IMR-90 (cell line): Measurements from ENCODE around the gene FLT3. TPM values are rescaled to one million over a fixed set of nuclear protein-coding genes. Genes with fewer than 3 reads are reported as not detected.

ENCODE experiments used
- ATAC-seq: fragments of 200-7000 bp; cut with Tn5 transposase; 2 replicates; pipeline ENCODE4 v1.9.1; 2020; ENCODE audit warnings: low read depth, mild to moderate bottlenecking, moderate library complexity
- BruUV-seq: library from RNA; stranded (reverse); fragments of 400-500 nt; replicated peaks from 2 replicates; lab custom pipeline; 2021; lab: Mats Ljungman, UMichigan
- CTCF ChIA-PET: fragments of 300-600 bp; formaldehyde crosslinking; extraction: SDS; loops from one replicate; lab custom pipeline; 2021; ENCODE audit warnings: antibody characterized with exemption; lab: Yijun Ruan, JAX
- POLR2A ChIA-PET: fragments of 300-600 bp; sonication (Branson Sonifier 250); formaldehyde crosslinking; loops from one replicate; lab custom pipeline; 2022; ENCODE audit warnings: antibody characterized with exemption; ENCODE audit not compliant: unreplicated experiment; lab: Charles Lee
- DNase-seq: peaks from one replicate; pipeline ENCODE4 v3.0.0; 2013
- H2AFZ ChIP-seq: replicated peaks from 2 replicates; pipeline ENCODE3; 2013; ENCODE audit warnings: low read length, mild to moderate bottlenecking; ENCODE audit not compliant: poor library complexity
- H2AK5ac ChIP-seq: 2 replicates; pipeline ENCODE4 v1.6.1; 2013; ENCODE audit warnings: low read depth, low read length, inconsistent platforms
- H2AK9ac ChIP-seq: replicated peaks from 2 replicates; pipeline ENCODE3; 2013; ENCODE audit warnings: mild to moderate bottlenecking, low read depth, low read length, moderate library complexity; ENCODE audit not compliant: poor library complexity
- H2BK120ac ChIP-seq: 2 replicates; pipeline ENCODE4 v1.6.1; 2013; ENCODE audit warnings: low read depth, low read length, inconsistent platforms
- H2BK15ac ChIP-seq: 3 replicates; pipeline ENCODE4 v1.6.1; 2013; ENCODE audit warnings: low read depth, low read length, inconsistent platforms
- H2BK20ac ChIP-seq: 2 replicates; pipeline ENCODE4 v1.6.1; 2013; ENCODE audit warnings: low read depth, mild to moderate bottlenecking, inconsistent platforms, low read length, moderate library complexity
- H2BK5ac ChIP-seq: 2 replicates; pipeline ENCODE4 v1.6.1; 2013; ENCODE audit warnings: mild to moderate bottlenecking, low read depth, low read length, inconsistent platforms; ENCODE audit not compliant: poor library complexity, severe bottlenecking
- H3K14ac ChIP-seq: replicated peaks from 2 replicates; pipeline ENCODE4 v1.6.1; 2013; ENCODE audit warnings: low read depth, low read length, inconsistent platforms
- H3K18ac ChIP-seq: 2 replicates; pipeline ENCODE4 v1.6.1; 2013; ENCODE audit warnings: low read depth, low read length, control low read depth
- H3K23ac ChIP-seq: 2 replicates; pipeline ENCODE4 v1.6.1; 2013; ENCODE audit warnings: low read depth, low read length, inconsistent platforms
- H3K27ac ChIP-seq: 2 replicates; pipeline ENCODE4 v1.5.1; 2013; ENCODE audit warnings: mild to moderate bottlenecking, control low read depth, low read length; ENCODE audit not compliant: insufficient read depth
- H3K27me3 ChIP-seq: 2 replicates; pipeline ENCODE4 v1.6.1; 2013; ENCODE audit warnings: low read length; ENCODE audit not compliant: control insufficient read depth, insufficient read depth
- H3K36me3 ChIP-seq: 2 replicates; pipeline ENCODE4 v1.6.1; 2013; ENCODE audit warnings: low read length, mixed read lengths; ENCODE audit not compliant: control insufficient read depth, insufficient read depth
- H3K4ac ChIP-seq: 2 replicates; pipeline ENCODE4 v1.6.1; 2013; ENCODE audit warnings: low read depth, low read length, inconsistent platforms
- H3K4me1 ChIP-seq: 2 replicates; pipeline ENCODE4 v1.6.1; 2013; ENCODE audit warnings: low read length, mixed read lengths; ENCODE audit not compliant: control insufficient read depth, insufficient read depth
- H3K4me2 ChIP-seq: 2 replicates; pipeline ENCODE4 v1.6.1; 2013; ENCODE audit warnings: low read depth, mild to moderate bottlenecking, control low read depth, low read length, moderate library complexity
- H3K4me3 ChIP-seq: 2 replicates; pipeline ENCODE4 v1.5.1; 2013; ENCODE audit warnings: low read depth, mild to moderate bottlenecking, control low read depth, low read length, moderate library complexity; ENCODE audit not compliant: insufficient read depth
- H3K56ac ChIP-seq: 2 replicates; pipeline ENCODE4 v1.6.1; 2013; ENCODE audit warnings: low read length, inconsistent platforms; ENCODE audit not compliant: insufficient read depth; ENCODE audit errors: extremely low read depth
- H3K79me1 ChIP-seq, 2 experiments: 2 replicates each; pipeline ENCODE4 v1.6.1; 2013; ENCODE audit warnings: low read length in 2 of 2, inconsistent platforms in 1 of 2, low read depth in 1 of 2
- H3K9ac ChIP-seq: 2 replicates; pipeline ENCODE4 v1.6.1; 2013; ENCODE audit warnings: low read depth, low read length, control low read depth
- H3K9me1 ChIP-seq: 2 replicates; pipeline ENCODE4 v1.6.1; 2013; ENCODE audit warnings: low read length, inconsistent platforms; ENCODE audit not compliant: insufficient read depth
- H3K9me3 ChIP-seq: 2 replicates; pipeline ENCODE4 v1.6.1; 2013; ENCODE audit warnings: low read length; ENCODE audit not compliant: control insufficient read depth, insufficient read depth
- H4K20me1 ChIP-seq: 2 replicates; pipeline ENCODE4 v1.6.1; 2013; ENCODE audit warnings: low read length, inconsistent platforms; ENCODE audit not compliant: insufficient read depth
- H4K5ac ChIP-seq: 2 replicates; pipeline ENCODE4 v1.6.1; 2013; ENCODE audit warnings: mild to moderate bottlenecking, low read depth, low read length, control low read depth
- H4K8ac ChIP-seq, 2 experiments: 2 replicates each; pipeline ENCODE4 v1.6.1; 2013; ENCODE audit warnings: low read depth in 2 of 2, low read length in 2 of 2, control low read depth in 1 of 2, inconsistent platforms in 1 of 2
- H4K91ac ChIP-seq: 2 replicates; pipeline ENCODE4 v1.6.1; 2013; ENCODE audit warnings: low read depth, low read length, inconsistent platforms; ENCODE audit not compliant: insufficient read depth
- BHLHE40 ChIP-seq: fragments of 150-350 bp; IDR thresholded peaks from 2 replicates; pipeline ENCODE4 v1.6.1; 2016; ENCODE audit warnings: mild to moderate bottlenecking, low read depth, low read length
- FOS ChIP-seq: fragments of 150-350 bp; IDR thresholded peaks from 2 replicates; pipeline ENCODE4 v1.6.1; 2016; ENCODE audit warnings: low read depth, low read length
- MXI1 ChIP-seq: IDR thresholded peaks from 2 replicates; pipeline ENCODE4 v1.6.1; 2012; ENCODE audit warnings: low read depth, mild to moderate bottlenecking, low read length, moderate library complexity, borderline replicate concordance
- NFE2L2 ChIP-seq: fragments of 150-350 bp; IDR thresholded peaks from 2 replicates; pipeline ENCODE4 v1.6.1; 2016; ENCODE audit warnings: low read depth, mild to moderate bottlenecking, low read length
- POLR2A ChIP-seq: IDR thresholded peaks from 2 replicates; pipeline ENCODE4 v1.6.1; 2012; ENCODE audit warnings: mild to moderate bottlenecking, low read depth, low read length
- RAD21 ChIP-seq: IDR thresholded peaks from 2 replicates; pipeline ENCODE4 v1.6.1; 2012; ENCODE audit warnings: low read length, improper control_type of control experiment
- USF2 ChIP-seq: fragments of 150-350 bp; IDR thresholded peaks from 2 replicates; pipeline ENCODE4 v1.6.1; 2017; ENCODE audit warnings: mild to moderate bottlenecking, antibody characterized with exemption, low read length, low read depth
- WGBS, 2 experiments: methylation state at CpG; one replicate each; pipeline versions ENCODE4 v1.1.5 to v1.1.7; 2013; ENCODE audit warnings: missing lambda C conversion rate in 2 of 2; ENCODE audit not compliant: insufficient read length in 1 of 2; ENCODE audit errors: extremely low coverage in 2 of 2; 5-methylcytosine and 5-hydroxymethylcytosine counted together
- dilution Hi-C: fragments of 300-500 bp; cut with HindIII; formaldehyde crosslinking; loops from one replicate; pipeline ENCODE4 v1.14.3; 2018; ENCODE audit warnings: low sequenced_read_pairs; ENCODE audit not compliant: unreplicated experiment
- in situ Hi-C: fragments of 300-500 bp; cut with MboI; formaldehyde crosslinking; loops from 3 replicates; pipeline ENCODE4 v1.14.3; 2019; ENCODE audit warnings: low sequenced_read_pairs, inconsistent platforms, mixed read lengths
- intact Hi-C: fragments of 100-400 bp; cut with micrococcal nuclease; formaldehyde crosslinking; loops from 2 replicates; pipeline ENCODE4 v1.10.0; 2022
- polyA plus RNA-seq, 3 experiments: library from polyadenylated mRNA; depleted of rRNA; stranded (reverse); fragments of >200 nt; gene quantifications; 2 replicates each; pipeline ENCODE4 v1.2.3, GENCODE V29; 2012; ENCODE audit warnings: low replicate concordance in 1 of 3
- total RNA-seq: library from RNA; depleted of rRNA; stranded (reverse); fragments of >200 nt; gene quantifications from 2 replicates; pipeline ENCODE4 v1.2.3, GENCODE V29; 2012

FLT3 gene
- total and polyA plus RNA-seq, 2 of the 4 experiments (the other 2 are of a cell fraction), result not detected

GRCh38 chr13:28044608-28045007 lies 55.8 kb downstream of the FLT3 start:
- Histone ChIP-seq H3K4me2 (no peak overlapping the region), H3K56ac (no peak overlapping the region), H2BK120ac (peak overlapping the region; percentile 44), H2AK5ac (peak overlapping the region; percentile 57; the same call in 1 of the 2 replicates), H3K4me3 (no peak overlapping the region), H3K9me1 (0 out of 2 replicates have a peak, but pooled peaks cover 3% of the 10 kb centered on the region), H3K36me3 (no peaks in the 10 kb centered on the region), H2AFZ (no peak overlapping the region), H3K23ac (no peak overlapping the region), H3K27me3 (no peaks in the 10 kb centered on the region), H2BK5ac (peak overlapping the region; percentile 78), H4K5ac (no peak overlapping the region), H2AK9ac (no peak overlapping the region), H4K8ac (no peak overlapping the region), H3K79me1 (no peaks in the 10 kb centered on the region), H2BK15ac (0 out of 3 replicates have a peak overlapping the region, but pooled peaks have one; percentile 64), H2BK20ac (peak overlapping the region; percentile 15; the same call in 1 of the 2 replicates), H3K27ac (no peak overlapping the region), H4K91ac (no peak overlapping the region), H3K18ac (no peak overlapping the region), H3K4me1 (peaks cover 8% of the 10 kb centered on the region), H4K20me1 (no peaks in the 10 kb centered on the region), H3K4ac (peak overlapping the region; percentile 34; the same call in 1 of the 2 replicates), H3K9me3 (no peaks in the 10 kb centered on the region), H3K14ac (no peak overlapping the region), H3K9ac (no peak overlapping the region)
- dilution Hi-C loops (no loop called here), intact Hi-C loops (loop anchor here (10.0 kb wide), 1 partner anchor 610 kb away; the partner anchor contains the start of gene POMP), in situ Hi-C loops (no loop called here)
- TF ChIP-seq RAD21, result no peak
- TF ChIP-seq FOS, result peak; percentile 29; the same call in 1 of the 2 replicates
- no peak for TF ChIP-seq USF2
- 0 out of 2 replicates have a peak, but pooled peaks have one; percentile 40 for TF ChIP-seq MXI1
- no peak for TF ChIP-seq NFE2L2
- TF ChIP-seq POLR2A, result no peak
- TF ChIP-seq BHLHE40, result peak; percentile 54; the same call in 1 of the 2 replicates
- POLR2A ChIA-PET, result no interaction called here
- DNase-seq (peak; percentile 83), ATAC-seq (peak; percentile 69)
- no TSS peak for BruUV-seq
- WGBS, 2 experiments, result no CpG with 5 or more reads among the region's 2 CpGs
- CTCF ChIA-PET, result no interaction called here
